ENCODE results near the gene SKAP1. TPM values are rescaled to one million over a fixed set of nuclear protein-coding genes. Genes with fewer than 3 reads are reported as not detected.

Gene SKAP1
- total RNA-seq, 1 donor from 2014 or later = under 0.01 TPM

DNA sequence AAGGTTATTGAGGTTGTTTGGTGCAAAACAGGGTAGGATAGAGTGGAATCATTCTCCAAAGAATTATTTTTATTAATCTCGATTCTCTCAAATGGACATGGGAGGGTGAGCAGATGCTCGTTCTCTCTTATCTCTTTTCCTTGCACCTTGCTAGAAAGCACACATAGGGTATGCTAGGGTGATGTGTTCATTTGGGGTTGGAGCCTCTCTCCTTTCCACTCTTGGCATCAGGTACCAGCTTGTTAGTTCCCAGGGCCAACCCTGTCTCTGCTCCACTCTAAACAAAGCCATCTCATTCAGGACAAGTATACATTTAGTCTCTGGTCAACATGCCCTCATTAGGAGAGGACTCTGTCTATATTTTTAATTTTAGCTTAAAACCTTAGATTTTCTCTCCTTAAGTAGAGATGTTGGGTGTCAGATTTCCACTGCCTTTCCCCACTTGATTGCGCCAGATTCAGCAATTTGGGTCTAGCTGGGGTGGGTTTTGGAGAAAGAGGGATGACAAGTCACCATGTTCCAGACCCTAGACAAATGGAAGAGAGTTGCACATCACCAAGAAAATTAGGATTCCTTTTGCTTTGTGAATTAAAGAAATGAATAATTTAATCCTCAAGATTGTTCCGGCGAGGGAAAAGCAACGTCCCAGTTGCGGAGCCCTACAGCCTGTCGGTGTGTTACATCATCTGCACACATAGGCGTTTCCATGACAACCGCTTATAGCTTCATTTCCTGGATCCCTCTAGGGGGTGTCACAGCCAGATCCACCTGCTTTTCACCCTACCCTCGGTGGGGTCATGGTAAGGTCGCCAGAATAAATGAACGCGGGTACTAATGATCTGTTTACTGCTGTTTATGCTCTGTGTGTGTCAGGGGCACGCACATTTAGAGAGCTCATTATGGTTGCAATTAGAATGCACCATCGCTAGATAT lies 280.9 kb downstream of the SKAP1 start:
- peak; percentile 20 to 21 for DNase-seq (ENCODE audit: low read depth in 2 of 2)

DNA sequence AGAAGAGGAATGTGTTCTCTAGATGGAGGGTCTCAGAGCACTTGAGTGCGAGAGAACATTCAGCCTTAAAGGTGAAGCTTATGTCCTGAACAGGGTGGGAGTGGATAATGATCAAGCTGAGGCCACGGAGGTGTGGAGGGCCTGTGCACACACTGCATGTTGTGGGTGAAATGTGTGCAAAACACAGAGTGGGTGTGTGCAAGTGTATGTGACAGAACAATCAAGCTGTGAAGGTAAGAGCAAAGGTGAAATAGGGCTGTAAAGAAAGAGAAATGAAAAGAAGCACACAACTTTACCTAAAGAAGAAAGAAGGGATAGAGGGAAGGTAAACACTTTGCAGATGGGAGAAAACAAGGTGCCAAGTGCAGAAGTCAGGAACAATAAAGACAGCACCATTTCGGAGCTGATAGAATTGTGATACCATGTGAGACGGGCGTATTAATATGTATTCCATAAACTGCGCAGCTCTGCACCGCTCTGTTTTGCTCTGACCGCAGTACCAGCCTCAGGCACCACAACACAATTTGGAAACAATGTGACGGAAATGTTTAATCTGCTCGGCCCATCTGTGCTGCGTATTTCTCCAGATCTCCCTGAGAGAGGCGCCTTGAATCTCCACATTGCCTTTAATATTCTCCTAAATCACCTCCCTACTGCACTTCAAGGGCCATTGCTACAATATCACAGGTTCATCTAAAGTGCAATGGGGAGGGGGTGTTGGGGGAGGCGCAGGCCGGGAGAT lies 281.8 kb downstream of the SKAP1 start:
- no peak for DNase-seq (ENCODE audit: low read depth in 2 of 2)

DNA sequence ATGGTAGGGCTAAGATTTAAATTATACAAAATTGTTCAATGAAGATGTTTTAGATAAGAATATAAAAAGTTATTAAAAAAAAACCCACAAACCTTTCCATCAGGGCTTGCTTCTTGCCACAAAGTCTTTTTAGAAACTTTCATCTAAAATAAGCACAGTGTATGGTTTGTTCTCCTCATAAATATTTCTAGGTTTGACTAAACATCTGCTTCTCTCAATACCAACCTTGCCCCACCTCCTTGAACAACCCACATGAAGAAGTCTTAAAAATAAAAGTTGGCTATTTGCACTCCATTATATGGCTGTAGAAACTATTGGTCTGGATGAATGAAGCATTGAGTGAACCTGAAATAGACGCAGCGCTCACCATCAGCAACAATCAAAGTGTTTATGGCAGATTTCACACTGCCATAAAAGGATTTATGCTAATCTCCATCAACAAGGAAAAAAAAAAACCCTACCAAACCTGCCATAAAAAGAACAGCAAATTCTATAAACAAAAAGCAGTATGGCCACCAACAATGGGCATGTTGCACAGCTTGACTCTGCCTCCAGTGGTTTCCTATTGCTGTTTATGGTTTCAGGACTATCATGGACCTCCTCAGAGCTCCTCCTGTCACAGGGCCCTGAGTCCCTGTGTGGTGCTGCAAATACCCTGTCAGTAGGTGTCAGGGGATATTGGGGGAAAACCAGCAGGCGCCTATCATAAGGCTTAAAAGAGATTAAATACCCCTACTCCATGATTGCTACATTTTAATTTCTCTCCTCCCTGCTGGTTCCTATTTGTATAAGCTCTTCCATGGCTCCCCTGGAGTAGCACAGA lies 284.8 kb downstream of the SKAP1 start:
- no peak for DNase-seq (ENCODE audit: low read depth in 2 of 2)

DNA sequence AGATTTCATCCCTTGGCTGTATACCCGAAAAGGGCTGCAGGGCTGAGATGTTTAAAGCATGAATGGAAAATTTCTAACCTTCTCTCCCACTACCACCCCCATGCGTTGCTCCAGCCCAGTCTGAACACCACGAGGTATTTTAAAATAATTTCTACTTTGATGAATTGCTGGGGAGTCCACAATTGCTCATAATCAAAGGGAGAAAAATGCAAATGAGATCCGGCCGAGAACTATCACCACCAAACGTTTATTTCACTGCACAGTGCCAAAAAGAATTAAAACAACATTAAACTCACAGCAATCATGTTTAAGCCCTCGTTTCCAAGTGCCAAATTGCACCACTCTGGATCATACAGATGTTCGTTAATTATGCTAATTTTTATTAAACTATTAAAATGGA lies 285.8 kb downstream of the SKAP1 start:
- no peak for DNase-seq (ENCODE audit: low read depth in 2 of 2)

DNA sequence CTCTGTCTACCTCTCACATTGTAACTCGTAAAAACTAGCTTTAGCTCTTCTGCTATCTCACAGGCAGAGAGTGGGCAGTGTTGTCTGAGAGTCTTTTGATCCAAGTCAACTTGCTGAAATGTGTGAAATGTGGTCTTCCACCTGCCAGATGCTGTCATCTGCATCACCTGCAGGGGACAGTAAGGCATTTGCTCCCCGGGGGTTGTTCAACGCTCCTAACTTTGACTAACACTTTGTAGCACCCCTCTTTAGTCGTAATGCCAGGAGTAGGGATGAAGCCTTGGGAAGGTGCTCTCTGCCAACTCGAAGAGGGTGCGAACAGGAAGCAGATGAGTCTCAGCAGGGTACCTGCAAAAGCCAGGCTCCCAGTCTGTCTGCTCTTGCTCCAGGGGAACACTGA lies 286.4 kb downstream of the SKAP1 start:
- DNase-seq (ENCODE audit: low read depth in 2 of 2) = no peak

DNA sequence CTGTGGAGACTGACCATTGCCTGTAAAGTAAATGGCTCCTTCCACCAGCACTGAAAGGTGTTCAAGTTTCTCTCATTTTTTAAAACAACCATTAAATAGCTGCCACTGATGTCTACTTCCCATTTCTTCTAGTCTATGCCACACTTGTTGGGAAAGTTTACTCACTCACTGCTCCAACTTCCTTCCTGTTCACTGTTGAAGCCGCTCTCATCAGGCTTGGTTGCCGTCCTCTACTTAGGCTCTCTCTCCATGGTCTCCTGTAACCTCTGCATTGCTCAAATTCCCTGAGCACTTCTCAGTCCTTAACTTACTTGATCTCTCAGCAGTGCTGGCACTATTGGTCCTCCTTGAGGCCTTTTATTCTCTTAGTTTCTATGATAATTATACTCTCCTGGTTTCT lies 290.1 kb downstream of the SKAP1 start:
- DNase-seq (ENCODE audit: low read depth in 2 of 2) = peak; percentile 46 to 49

DNA sequence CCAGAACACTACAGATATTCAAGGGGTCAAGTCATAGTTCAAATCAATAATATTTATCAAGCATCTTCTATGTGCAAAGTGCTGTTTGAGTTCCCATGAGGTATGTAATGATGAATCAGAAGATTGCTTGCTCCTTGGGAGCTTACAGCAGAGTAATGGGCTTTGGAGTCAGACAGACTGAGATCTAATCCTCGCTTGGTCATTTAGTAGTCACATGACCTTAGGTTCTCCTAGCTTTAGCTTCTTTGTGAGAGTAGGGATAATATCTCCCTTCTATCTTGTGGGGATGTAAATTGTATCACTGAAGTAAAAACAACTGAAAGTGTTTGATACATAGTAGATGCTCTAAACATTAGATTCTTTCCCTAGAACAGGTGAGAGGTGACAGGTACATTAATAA lies 292.4 kb downstream of the SKAP1 start:
- DNase-seq (ENCODE audit: low read depth in 2 of 2) = no peak

DNA sequence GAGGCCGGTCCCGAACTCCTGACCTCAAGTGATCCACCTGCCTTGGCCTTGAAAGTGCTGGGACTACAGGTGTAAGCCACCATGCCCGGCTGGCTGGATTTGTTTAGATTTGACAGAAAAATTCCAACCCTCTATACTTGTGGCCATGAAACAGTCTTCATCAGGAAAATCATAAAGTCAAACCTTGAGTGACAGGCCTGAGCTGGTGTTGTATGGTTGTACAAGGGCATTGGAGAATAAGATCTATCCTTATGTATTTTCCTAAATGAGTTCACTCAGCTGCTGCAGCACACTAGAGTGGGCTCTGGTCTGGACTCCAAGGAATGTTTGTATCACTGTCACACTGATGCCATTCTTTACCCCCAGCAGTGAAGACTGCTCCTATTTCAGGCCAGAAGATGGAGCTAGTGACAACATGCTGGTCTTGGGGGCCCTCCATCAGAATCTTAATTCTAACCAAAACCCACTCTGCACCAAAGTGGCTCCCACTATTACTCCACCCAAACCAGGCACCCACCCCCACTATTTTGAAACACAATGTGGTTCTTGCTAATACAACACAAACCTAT lies 295.0 kb downstream of the SKAP1 start:
- no peak for DNase-seq (ENCODE audit: low read depth in 2 of 2)

DNA sequence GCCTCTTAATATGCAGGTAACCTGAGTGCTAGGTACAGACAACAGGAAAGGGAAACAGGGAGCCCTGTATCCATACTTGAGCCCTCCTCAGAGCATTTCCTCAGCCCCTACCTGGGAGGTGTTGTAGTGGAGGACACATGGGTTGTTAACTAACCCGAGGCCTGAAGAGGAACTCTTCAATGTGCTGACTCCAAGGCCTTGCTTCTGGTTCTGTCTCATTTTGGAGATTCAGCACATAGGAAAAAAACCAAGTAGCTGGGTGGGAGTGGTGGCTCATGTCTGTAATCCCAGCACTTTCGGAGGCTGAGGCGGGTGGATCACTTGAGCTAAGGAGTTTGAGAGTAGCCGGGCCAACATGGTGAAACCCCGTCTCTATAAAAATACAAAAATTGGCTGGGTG lies 297.6 kb downstream of the SKAP1 start:
- no peak for DNase-seq (ENCODE audit: low read depth in 2 of 2)

DNA sequence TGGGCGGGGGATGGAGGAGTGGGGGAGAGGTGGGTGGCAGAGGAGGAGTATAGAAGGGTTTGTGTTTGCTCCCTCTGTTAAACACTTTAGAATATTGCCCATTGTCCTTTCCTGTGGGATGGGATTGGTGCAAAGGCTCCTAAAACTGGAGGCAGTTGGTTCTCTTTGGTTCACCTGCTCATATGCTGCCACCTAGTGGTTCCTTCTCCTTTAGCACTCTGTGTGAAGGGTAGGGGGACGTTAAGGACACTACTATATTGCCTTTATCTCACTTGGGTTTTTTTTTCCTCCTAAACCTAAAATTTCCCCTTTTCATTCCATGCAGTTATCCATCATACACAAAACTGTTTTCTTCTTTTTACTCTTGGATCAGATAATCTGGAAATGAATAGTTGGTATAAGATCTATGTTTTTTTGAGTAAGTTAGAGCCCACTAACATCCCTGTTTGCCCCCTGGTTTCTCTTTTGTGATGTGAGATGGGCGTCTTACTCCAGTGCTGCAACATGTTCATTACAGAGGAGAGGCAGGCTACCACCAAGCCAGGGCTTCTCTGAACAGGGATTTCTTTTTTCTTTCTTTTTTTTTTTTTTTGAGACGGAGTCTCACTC lies 298.7 kb downstream of the SKAP1 start:
- DNase-seq (ENCODE audit: low read depth in 2 of 2) = peak; percentile 61 to 66

DNA sequence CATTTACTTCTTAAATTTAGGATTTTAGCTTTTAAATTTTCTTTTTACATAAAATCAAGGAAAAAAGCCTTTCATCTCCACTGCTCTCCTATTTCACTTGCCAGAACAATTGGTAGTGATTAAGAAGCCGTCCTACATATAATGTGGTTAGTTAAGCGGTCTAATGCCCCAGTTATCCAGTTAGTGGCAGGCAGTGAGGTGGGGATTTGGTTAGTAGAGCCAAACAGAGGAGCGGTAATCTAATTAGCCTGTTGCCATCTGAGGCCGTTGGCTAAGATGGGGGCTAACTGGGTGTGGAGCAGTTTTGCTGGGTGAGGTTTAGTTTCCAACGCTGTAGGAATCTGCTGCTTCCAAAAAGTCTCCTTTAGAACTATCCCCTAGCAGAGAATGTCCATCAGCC lies 300.0 kb downstream of the SKAP1 start:
- DNase-seq (ENCODE audit: low read depth in 2 of 2) = no peak

DNA sequence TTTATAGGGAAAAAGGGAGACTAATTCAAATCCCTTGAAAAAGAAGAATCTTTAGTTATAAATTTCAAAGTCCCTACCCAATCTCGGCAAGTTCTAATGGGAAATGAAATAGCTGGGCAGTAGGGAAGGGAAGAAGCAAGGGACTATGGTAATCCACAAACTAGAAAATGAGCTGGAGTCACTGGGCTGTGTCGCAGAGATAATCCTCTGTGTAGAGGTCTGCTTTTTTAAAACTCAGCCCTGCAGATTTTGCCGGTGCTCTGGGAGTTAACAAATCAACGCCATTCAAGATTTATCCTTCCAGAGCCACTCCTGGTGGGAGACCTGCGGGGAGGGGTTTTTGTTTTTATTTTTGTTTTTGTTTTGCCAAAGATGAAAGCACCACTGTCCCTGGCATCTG lies 301.6 kb downstream of the SKAP1 start:
- DNase-seq (ENCODE audit: low read depth in 2 of 2) = no peak

DNA sequence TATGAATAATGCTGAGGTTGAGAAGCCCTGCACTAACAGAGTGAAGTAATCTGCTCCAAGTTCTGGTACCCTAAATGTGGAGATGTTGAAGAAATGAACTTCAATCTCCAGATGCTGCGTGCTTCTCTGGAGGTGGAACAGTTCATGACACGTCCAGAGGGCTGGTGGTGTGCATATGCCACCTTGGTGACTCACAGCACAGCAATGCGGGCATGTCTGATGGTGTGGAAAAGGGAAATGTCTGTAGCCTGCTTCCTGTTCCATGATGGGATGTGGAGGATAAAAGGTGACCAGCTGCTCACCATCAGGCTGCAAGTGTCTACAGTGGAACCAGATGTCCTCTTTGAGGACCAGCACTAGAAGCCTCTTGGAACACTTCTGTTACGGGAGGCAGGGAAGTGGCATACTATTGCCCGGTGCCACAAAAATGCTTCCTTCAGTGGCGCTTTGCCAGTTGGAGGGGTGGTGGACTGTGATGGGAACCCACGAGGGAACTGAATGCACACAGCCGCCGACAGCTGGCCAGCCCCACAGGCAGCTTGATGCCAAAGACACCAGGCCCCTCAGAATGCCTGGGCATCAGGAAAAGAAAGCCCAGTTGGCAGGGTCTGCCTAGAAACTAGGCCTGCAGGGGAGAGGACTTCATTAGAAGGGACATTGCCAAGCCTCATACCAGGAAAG lies 302.5 kb downstream of the SKAP1 start:
- peak; percentile 86 to 91 for DNase-seq (ENCODE audit: low read depth in 2 of 2)

DNA sequence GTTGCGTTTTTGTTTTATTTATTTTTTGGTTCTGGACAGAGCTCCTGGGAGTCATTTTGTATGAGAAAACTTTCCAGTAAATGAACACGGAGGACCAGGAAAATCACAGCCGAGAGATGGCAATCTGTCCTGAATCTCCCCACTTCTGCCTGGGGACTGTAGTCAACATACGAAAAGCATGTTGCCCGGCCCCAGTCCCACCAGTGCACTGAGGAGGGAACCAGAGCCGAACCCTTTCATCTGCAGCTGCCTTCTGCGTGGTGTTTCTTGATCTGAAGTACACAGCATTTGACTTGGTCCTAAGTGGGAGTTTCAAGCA lies 303.5 kb downstream of the SKAP1 start:
- DNase-seq (ENCODE audit: low read depth in 2 of 2) = no peak

DNA sequence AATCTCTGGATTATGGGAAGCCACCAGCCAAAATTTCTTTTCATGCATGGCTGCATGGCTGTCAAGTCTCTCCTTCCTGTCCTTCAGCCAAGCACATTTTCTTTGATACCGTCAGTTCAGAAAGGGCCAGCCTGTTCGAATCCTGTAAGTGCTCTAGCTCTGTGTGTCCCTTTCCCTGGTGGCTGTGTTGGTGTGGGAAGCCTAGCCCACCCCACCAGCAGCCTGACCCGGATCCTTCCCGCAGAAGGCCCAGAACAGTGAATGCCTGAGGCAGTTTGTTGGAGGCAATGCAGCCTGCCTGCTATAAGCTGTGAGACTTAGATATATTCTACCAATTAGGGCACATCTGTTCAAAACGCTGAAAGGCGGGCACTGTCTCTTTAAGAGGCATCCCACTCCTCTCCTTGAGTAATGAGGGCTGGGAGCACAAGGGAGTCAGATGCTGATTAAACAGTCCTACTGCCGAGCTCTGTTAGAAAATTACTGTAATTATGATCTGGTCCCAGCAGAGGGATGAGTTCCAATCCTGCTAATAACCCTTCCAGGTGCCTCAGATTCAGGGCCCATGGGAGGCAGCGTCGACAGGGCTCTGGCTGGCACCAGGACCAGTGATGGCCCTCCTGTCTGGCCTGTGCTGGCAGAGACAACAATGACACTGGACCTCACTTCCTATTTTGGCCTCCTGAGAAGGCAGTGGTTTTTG lies 304.0 kb downstream of the SKAP1 start:
- no peak for DNase-seq (ENCODE audit: low read depth in 2 of 2)

DNA sequence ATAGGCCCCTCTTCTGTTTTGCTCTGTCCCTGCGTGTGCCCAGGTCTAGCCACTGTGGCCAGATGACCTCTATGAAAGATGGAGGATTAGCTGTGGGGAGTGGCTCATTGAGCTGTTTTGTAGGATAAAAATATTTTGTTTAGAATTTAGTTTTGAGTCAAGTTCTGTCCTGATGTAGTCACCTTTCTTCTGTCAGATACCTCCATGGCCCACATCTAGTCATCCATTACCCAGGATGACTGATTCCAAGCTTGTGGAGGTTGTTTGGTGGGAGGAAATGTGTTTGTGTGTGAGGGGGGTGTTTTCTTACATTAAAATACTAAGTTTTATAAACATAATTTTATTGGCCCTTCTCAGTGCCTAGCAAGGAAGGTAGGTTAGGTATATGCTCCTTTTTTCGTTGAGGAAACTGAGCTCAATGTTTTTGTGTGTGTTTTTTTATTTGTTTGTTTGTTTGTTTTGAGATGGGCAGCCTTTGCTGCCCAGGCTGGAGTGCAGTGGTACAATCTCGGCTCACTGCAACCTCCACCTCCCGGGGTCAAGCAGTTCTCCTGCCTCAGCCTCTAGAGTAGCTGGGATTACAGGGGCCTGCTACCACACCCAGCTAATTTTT lies 306.1 kb downstream of the SKAP1 start:
- no peak for DNase-seq (ENCODE audit: low read depth in 2 of 2)

DNA sequence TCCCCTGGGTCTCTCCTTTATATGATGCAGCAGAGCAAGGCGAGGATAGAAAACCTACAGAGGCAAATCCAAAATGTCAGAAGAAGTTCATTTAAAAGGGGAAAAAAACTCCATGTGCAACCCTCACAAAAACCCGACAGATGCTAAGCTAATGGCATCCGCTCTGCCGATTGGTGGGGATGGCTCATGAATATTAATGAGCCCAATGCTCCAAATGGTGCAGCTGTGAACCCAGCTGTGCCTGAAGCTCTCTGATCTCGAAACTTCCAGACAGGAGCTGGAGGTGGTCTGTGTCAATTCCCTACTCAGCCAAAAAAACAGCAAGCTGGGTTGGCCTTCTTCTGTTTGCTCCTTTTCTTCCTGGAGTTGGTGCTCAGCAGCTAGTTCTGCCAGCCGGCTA lies 306.9 kb downstream of the SKAP1 start:
- DNase-seq (ENCODE audit: low read depth in 2 of 2) = no peak

DNA sequence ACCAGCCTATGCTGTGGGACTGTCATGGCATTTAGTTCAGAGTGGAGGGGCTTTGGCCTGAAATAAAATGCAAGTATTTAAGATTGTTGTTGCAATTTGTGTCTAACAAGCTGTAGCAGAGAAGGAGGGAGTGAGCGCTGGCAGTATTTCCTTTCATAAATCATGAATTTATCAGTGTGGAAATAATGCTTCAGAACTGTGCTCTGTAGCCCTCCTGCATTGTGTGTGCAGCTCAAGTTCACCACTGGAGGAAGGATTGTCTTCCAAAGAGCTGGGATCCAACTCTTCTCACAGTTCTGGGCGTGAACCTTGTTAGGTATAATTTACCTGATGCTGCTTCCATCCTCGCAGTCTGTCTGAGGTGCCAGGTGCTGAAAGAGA lies 307.4 kb downstream of the SKAP1 start:
- no peak for DNase-seq (ENCODE audit: low read depth in 2 of 2)

DNA sequence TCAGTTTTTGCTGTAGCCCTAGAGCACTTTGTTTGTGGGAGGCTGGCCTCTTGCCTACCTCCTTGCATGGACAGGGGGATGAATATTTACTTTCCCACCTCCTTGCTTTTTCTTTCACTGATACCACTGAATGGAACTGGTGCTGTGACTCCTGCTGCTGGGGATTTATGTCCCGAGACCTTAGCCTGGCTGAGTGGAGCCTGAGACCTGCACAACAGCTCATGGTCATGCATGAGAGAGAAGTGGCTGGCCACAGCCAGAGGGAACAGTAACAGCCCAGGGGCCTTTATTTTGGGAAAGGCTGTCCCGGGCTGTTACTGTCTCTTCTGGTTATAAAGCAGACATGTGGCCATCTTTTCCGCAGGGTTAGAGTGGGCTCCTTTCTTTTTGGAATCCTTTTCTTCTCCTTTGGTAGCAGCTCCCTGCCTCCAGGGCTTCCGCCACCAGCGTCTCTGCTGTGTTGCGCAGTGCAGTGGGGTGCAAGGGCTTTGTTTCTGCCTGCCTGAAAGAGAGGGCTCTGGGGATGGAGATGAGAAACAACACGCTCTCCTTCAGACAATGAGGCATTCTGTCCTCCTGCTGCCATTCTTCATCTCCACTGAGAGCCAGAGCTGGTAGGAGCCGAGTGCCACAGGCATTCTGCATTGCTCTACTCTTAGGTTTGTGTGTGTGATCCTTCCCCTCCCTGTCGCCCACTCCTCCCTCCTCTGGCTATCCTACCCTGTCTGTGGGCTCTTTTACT lies 307.9 kb downstream of the SKAP1 start:
- DNase-seq (ENCODE audit: low read depth in 2 of 2) = no peak

All from dermis microvascular lymphatic vessel endothelial cell (primary cell).